Body of pancreas (tissue), 4 donors: ENCODE data around the gene FLACC1.

Experiments
- CTCF ChIP-seq, 7 experiments: fragments of 450-650 bp in 4 of 7; fragments of 200-600 bp in 3 of 7; sonication (generic) in 3 of 7; IDR thresholded peaks; one replicate each; pipeline ENCODE4 v1.5.1; 2016 to 2019; ENCODE audit warnings: antibody characterized with exemption in 7 of 7
- POLR2A ChIP-seq, 3 donors: fragments of 450-650 bp; IDR thresholded peaks; one replicate each; pipeline ENCODE4 v1.6.1; 2016; ENCODE audit warnings: antibody characterized with exemption in 3 of 3, mild to moderate bottlenecking in 2 of 3

DNA sequence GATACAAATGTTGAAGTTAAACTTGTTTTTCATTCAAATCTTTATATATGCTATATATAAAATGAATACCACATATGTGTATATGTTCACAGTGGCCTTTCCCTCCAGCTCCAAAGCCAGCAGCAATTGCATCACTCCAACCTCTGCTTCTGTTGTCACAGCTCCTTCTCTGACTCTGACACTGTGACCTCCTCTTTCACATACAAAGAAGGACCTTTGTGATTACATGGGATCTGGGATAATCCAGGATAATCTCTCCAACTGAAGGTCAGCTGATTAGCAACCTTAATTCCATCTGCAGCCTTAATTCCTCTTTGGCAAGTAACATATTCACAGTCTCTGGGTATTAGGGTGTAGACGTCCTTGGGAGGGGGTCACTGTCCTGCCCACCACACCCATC is 8.4 kb downstream of the FLACC1 start:
- no peak for TF ChIP-seq POLR2A (IDR thresholded peaks at IDR 0.05)
- TF ChIP-seq CTCF (IDR thresholded peaks at IDR 0.05) = no peak
